ENCODE measurements around the gene OTX1. TPM values are rescaled to one million over a fixed set of nuclear protein-coding genes. Genes with fewer than 3 reads are reported as not detected.

The OTX1 gene
- total and polyA plus RNA-seq, 2 experiments from 2014 or later: 0.66 TPM; not detected in 1

DNA sequence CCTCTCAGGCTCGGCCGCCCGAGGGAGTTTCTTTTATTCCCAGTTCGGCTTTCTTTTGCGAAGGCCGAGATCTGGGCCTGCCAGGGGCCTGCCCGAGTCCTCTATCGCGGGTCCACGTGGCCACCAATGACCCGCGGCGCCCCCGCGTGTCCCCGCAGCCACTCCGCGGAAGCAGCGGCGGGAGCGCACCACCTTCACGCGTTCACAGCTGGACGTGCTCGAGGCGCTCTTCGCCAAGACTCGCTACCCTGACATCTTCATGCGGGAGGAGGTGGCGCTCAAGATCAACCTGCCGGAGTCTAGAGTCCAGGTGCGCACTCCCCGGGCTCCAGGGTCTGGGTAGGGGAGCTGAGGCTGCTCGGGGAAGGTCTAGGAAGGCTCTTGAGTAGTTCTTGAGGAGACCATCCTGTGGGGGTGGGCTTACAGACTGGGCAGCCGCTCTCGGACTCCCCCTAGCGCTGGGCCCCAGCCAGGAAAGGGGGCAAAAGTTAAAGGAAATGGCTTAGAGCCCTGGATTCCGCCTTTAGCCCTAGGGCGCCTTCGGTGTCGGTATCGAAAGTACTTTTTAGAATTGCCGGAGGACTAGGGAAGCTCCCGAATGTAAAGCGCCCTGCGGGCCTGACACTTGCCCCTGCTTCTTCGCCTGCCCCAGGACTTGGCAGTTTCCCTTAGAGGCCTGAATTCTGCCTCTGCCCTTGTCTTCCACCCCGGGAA lies 3.4 kb downstream of the OTX1 start:
- TF ChIP-seq, protein P1, sequence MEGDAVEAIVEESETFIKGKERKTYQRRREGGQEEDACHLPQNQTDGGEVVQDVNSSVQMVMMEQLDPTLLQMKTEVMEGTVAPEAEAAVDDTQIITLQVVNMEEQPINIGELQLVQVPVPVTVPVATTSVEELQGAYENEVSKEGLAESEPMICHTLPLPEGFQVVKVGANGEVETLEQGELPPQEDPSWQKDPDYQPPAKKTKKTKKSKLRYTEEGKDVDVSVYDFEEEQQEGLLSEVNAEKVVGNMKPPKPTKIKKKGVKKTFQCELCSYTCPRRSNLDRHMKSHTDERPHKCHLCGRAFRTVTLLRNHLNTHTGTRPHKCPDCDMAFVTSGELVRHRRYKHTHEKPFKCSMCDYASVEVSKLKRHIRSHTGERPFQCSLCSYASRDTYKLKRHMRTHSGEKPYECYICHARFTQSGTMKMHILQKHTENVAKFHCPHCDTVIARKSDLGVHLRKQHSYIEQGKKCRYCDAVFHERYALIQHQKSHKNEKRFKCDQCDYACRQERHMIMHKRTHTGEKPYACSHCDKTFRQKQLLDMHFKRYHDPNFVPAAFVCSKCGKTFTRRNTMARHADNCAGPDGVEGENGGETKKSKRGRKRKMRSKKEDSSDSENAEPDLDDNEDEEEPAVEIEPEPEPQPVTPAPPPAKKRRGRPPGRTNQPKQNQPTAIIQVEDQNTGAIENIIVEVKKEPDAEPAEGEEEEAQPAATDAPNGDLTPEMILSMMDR (IDR thresholded peaks at IDR 0.05; ENCODE audit: low read depth, low read length): peak; percentile 37
- no peak overlapping the region for H3K27ac ChIP-seq
- no peaks in the 10 kb centered on the region for H3K36me3 ChIP-seq
- peak overlapping the region; percentile 7 for H3K4me3 ChIP-seq
- no peaks in the 10 kb centered on the region for H3K9me3 ChIP-seq (ENCODE audit: low read depth)
- peaks cover 100% of the 10 kb centered on the region for H3K27me3 ChIP-seq
- DNase-seq (ENCODE audit: low read depth in 1 of 2, low spot score in 1 of 2): peak in 1 of 2 donors; percentile 2
- H3K4me1 ChIP-seq (ENCODE audit: low read depth): no peaks in the 10 kb centered on the region

DNA sequence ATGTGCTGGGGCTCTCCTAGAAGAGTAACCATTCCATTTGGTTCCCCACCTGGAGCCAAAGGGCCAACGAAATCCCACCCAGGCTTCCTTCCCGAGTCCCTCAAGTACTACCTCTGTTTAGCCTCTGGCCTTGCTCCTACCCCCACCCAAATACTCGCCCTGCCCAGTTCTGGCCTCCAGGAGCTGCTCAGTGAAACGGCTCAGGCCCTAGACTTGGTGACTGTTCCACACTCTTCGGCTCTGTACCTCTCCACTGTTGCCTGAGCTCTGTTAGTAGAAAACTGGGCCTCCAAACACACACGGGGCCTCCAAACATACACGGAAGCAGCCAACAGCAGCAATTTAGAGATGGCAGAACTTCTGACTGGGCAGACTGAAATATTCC lies 4.2 kb downstream of the OTX1 start:
- Histone ChIP-seq H3K36me3 (no peaks in the 10 kb centered on the region), H3K9me3 (ENCODE audit: low read depth) (no peaks in the 10 kb centered on the region), H3K4me3 (no peak overlapping the region), H3K4me1 (ENCODE audit: low read depth) (no peaks in the 10 kb centered on the region), H3K27me3 (peaks cover 100% of the 10 kb centered on the region), H3K27ac (no peak overlapping the region)
- TF ChIP-seq, protein P1 (IDR thresholded peaks at IDR 0.05; ENCODE audit: low read depth, low read length): no peak
- no peak for DNase-seq (ENCODE audit: low read depth in 1 of 2, low spot score in 1 of 2)

DNA sequence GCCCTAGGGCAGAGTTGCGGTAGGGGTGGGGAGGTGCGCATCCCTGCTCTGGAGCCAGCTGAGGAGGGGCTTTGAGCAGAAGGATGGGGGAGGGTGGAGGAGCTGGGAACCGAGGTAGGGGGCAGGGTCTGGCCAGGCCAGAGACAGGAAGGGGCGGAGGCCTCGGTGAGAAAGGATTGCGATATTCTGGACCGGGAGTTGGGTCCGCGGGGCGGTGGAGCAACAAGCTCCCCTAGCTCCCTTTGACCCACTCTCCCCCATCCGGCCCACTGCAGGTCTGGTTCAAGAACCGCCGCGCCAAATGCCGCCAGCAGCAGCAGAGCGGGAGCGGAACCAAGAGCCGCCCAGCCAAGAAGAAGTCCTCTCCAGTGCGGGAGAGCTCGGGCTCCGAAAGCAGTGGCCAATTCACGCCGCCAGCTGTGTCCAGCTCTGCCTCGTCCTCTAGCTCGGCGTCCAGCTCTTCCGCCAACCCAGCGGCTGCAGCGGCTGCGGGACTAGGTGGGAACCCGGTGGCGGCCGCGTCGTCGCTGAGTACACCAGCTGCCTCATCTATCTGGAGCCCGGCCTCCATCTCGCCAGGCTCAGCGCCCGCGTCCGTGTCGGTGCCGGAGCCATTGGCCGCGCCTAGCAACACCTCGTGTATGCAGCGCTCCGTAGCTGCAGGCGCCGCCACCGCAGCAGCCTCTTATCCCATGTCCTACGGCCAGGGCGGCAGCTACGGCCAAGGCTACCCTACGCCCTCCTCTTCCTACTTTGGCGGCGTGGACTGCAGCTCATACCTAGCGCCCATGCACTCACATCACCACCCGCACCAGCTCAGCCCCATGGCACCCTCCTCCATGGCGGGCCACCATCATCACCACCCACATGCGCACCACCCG lies 4.8 kb downstream of the OTX1 start:
- Histone ChIP-seq H3K36me3 (no peaks in the 10 kb centered on the region), H3K27ac (no peak overlapping the region), H3K27me3 (peaks cover 100% of the 10 kb centered on the region), H3K4me1 (ENCODE audit: low read depth) (no peaks in the 10 kb centered on the region), H3K4me3 (no peak overlapping the region), H3K9me3 (ENCODE audit: low read depth) (no peaks in the 10 kb centered on the region)
- peak in 1 of 2 donors; percentile 20 for DNase-seq (ENCODE audit: low read depth in 1 of 2, low spot score in 1 of 2)
- TF ChIP-seq, protein P1 (IDR thresholded peaks at IDR 0.05; ENCODE audit: low read depth, low read length): no peak

DNA sequence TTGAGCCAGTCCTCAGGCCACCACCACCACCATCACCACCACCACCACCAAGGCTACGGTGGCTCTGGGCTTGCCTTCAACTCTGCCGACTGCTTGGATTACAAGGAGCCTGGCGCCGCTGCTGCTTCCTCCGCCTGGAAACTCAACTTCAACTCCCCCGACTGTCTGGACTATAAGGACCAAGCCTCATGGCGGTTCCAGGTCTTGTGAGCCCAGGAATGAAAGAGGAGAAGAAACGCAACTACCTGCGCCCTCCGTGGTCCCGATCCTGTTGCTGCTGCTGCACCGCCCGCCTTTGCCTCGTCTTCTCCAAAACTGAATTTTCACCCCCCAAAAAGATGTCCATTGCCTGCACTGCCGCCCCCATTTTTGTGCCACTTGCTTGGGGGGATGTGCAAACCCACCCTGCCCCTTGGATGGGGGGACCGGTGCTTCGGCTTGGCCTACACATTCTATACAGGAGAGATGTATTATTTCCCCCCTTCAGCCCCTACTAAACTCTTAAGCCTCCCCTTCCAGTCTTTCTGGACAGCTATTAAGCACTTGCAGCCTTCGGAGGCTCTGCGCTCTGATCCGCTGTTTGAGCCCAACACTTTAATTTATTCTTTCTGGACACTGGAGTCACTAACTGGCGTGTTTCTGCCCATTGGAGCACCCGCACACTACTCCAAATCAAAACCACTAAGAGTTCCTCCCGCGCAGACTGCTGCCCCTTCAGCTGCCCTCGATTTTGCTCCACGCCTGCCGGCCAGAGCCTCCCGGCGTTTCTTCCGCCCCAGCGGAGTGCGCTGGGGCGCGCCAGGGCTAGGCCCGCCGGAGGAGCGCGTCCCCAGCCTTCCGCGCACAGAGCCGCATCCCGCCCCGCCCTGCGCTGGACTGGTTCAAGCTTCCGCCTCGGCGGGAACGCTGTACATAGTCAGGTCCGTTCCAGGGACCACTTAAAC lies 5.7 kb downstream of the OTX1 start:
- H3K4me3 ChIP-seq: no peak overlapping the region
- H3K4me1 ChIP-seq (ENCODE audit: low read depth): no peaks in the 10 kb centered on the region
- no peaks in the 10 kb centered on the region for H3K9me3 ChIP-seq (ENCODE audit: low read depth)
- H3K27ac ChIP-seq: no peak overlapping the region
- TF ChIP-seq, protein P1 (IDR thresholded peaks at IDR 0.05; ENCODE audit: low read depth, low read length): no peak
- DNase-seq (ENCODE audit: low read depth in 1 of 2, low spot score in 1 of 2): peak in 1 of 2 donors; percentile 34
- H3K27me3 ChIP-seq: peaks cover 100% of the 10 kb centered on the region
- H3K36me3 ChIP-seq: no peaks in the 10 kb centered on the region
